ENCODE measurements around the gene DNPEP.

DNA sequence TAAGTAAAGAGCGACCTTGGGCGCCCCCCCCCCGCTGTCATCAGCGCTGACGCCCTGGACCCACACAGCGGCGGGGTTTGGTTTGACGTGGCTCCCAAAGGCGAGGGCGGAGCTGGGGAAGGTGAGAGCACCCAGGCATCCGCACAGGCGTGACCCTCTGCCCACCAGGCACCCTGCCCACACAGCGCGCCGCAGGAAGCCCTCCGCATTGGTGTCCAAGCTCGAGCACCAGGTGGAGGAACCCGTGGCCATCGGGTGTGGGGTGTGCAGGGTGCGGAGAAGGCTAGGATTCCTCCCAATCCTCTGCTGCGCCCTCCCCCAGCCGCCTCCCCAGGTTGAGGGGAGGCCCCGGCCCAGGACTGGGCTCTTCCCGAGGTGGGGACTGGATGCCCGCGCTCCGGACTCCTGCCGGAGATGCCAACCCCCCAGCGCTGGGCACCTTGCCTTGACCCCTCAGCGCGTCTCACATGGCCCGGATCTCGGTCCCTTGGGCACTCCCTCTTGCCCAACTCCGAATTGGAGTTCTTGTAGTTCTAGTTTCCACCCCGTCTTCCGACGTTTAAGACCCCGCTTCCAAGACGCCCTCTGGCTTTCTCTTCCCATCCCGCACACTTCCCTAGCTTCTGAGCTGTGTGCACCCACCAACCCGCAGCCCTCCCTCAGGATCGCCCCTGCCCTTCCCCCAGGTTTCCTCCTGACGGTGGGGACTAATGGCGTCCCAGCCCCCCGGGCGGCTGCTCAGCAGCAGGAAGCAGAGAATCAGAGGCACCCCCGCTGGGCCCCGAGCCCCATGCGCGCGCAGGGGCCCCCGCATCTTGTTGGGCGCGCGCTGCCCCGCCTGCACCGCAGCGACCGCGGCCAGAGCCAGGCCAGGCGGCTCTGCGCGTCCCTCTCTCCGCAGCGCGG is 29.3 kb downstream of the DNPEP start:
- TF ChIP-seq CTCF (IDR thresholded peaks at IDR 0.05) (no peak), EZH2 (IDR thresholded peaks at IDR 0.05; ENCODE audit: borderline replicate concordance, insufficient read depth, low read depth, low read length, poor library complexity, severe bottlenecking) (no peak)

Measured in B cell (primary cell).